ENCODE results near the gene THY1.
"Not testable (repeated sequence)": the region's sequence is repeated elsewhere in the genome, so short reads cannot be mapped to it uniquely, and the experiment has no call there.

THY1 gene

DNA sequence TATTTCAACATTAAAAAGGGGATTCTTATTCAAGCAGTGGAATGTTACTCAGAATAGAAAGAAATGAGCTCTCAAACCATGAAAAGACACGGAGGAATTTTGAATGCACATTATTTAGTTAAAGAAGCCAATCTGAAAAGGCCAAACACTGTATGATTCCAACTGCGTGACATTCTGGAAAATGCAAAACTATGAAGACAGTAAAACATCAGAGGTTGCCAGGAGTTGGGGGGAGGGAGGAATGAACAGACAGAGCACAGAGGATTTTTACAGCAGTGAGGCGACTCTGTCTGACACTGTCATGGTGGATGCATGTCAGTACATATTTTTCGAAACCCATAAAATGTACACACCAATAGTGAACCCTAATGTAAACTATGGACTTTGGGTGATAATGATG, 22.9 kb upstream of the THY1 start:
- DNase-seq (ENCODE audit: low read depth): no peak

GRCh38 chr11:119445379-119445778, 22.4 kb upstream of the THY1 start:
- no peak for DNase-seq (ENCODE audit: low read depth)

DNA sequence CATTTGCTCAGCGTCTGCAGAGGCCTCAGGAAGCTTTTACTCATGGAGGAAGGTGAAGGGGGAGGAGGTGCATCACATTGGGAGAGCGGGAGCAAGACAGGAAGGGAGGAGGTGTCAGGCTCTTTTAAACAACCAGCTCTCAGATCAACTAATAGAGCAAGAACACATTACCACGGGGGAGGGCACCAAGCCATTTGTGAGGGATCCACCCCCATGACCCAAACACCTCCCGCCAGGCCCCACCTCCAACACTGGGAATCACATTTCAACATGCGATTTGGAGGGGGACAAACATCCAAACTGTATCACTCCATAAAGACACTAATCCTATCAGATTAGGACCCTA, 18.9 kb upstream of the THY1 start:
- no peak for DNase-seq (ENCODE audit: low read depth)

DNA sequence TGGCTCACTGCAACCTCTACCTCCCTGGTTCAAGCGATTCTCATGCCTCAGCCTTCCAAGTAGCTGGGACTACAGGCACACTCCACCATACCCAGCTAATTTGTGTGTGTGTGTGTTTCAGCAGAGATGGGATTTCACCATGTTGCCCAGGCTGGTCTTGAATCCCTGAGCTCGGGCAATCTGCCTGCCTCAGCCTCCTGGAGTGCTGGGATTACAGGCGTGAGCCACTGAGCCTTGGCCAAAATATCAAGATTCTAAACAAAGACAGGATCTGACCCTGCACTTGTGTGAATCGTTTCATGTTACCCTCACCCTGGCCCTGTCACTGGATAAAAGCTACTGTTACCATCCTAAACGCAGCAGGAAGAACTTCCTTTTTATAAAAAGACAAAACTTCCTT, 15.6 kb upstream of the THY1 start:
- DNase-seq (ENCODE audit: low read depth): no peak

DNA sequence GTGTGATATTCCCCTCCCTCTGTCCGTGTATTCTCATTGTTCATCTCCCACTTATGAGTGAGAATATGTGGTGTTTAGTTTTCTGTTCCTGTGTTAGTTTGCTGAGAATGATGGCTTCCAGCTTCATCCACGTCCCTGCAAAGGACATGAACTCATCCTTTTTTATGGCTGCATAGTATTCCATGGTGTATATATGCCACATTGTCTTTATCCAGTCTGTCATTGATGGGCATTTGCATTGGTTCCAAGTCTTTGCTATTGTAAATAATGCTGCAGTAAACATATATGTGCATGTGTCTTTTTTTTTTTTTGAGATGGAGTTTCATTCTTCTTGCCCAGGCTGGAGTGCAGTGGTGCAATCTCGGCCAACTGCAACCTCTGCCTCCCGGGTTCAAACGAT, 14.5 kb upstream of the THY1 start:
- DNase-seq (ENCODE audit: low read depth): not testable (repeated sequence)

DNA sequence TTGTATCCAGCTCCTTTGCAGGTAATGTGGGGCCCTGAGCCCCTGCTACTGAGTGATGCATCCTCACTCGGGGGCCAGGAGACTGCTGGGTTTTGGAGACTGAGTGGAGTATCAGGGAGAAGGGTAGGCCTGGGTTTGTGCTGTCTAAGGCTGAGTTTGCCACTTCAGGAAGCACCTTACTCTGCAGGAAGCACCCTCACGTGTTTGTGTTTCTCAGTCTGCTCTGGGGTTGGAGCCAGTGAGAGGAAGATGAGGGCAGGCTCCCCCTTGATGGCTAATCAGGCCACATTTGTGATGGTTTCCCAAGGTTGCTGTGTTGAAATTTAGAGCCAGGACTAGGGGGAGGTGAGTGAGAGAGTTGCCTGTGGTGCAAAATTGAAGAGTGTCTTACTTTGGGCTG, 13.7 kb upstream of the THY1 start:
- no peak for DNase-seq (ENCODE audit: low read depth)

DNA sequence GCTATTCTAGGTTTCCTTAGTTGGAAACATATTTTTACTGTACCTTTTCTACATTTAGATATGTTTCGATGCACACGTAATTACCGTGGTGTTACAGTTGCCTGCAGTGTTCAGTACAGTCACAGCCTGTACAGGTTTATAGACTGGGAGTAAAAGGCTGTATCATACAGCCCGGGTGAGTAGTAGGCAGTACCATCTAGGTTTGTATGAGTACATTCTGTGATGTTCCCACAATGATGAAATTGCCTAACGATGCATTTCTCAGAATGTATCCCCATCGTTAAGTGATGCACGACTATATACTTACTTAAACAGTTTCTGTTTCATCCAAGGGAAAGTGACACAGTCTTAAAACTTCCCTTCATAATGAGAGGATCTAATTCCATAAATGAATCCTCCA, 13.1 kb upstream of the THY1 start:
- DNase-seq (ENCODE audit: low read depth): no peak

- DNase-seq (ENCODE audit: low read depth): no peak
Observed at GRCh38 chr11:119434591-119435330, 11.8 kb upstream of the THY1 start.

GRCh38 chr11:119433358-119433725, 10.4 kb upstream of the THY1 start:
- no peak for DNase-seq (ENCODE audit: low read depth)

GRCh38 chr11:119432484-119433357, 9.7 kb upstream of the THY1 start:
- DNase-seq (ENCODE audit: low read depth): no peak

GRCh38 chr11:119431523-119431922, 8.6 kb upstream of the THY1 start:
- no peak for DNase-seq (ENCODE audit: low read depth)

GRCh38 chr11:119427279-119427678, 4.3 kb upstream of the THY1 start:
- no peak for DNase-seq (ENCODE audit: low read depth)

DNA sequence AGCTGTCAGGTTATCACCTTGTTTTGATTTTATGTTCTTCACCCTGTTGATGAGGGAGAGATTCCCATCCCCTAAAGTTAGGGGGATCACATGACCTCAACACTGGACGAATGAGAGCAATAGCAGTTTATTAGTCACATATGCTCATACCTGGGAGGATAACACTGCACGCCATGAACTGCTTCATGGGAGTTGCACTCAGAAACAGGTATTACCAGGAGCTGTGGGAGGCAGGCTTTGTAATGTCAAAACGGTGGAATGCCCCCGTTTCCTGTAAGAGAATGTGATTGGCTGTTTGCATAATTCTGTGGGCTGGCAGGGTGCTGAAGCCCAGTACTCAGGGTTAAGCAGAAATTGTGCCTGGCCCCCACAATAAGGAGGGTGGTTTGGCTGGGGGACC, 3.2 kb upstream of the THY1 start:
- no peak for DNase-seq (ENCODE audit: low read depth)

DNA sequence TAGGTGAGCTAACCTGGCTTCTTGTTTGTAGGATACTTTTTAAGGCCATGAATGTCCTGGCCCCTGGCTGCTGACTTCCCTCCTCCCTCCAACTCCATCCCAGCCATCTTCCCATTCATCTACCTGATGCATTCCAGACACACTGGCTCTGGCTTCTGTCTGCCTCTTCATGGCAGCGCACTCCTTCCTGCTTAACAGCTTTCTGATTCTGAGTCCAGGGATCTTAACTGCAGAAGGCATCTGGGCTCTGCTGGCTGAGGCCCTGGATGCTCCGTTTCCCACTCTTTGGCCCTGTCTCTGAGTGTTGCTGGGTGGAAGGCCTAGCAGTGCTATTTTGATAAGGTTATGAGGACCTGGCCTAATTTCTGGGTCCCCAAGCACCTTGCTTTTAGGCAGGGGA, 1.8 kb upstream of the THY1 start:
- no peak for DNase-seq (ENCODE audit: low read depth)

DNA sequence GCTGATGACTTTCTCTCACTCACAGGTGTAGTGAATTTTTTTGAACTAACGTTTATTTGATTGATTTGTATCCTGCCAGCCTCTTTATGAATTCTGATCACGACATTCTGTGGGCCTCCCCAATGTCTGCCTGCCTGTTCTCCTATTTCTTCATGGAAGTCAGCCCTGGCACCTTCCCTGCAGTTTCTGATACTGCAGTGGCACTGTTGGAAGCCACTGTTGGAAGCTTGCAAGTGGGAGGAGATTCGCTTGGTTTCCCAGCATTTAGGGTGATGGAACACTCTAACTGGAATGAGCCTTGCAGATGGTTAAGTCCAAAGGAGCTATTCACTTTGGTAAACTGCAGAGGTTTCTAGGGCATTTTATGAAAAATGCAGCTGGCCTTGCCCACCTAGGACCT, 1.3 kb upstream of the THY1 start:
- no peak for DNase-seq (ENCODE audit: low read depth)

GRCh38 chr11:119423509-119424254, 710 bp upstream of the THY1 start:
- DNase-seq (ENCODE audit: low read depth): no peak

- no peak for DNase-seq (ENCODE audit: low read depth)
Observed at GRCh38 chr11:119421941-119422808, 797 bp downstream of the THY1 start.

DNA sequence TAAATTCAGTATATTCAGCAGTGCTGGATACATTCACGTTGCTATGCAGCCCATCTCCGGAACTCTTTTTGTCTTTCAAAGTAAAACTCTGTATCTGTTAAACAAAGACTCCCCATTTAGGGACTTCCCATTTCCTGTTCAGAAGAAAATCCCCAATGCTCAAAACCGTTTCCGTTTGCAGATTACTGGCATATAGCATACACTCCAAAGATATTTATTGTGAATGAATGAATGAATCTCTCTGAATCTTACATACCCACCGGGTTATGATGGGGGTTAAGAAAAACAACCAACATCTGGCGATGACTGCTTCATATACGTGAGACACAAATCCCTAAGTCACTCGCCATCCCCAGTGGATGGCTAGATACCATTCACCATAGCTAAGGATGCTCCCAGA, 1.6 kb downstream of the THY1 start:
- DNase-seq (ENCODE audit: low read depth): no peak

DNA sequence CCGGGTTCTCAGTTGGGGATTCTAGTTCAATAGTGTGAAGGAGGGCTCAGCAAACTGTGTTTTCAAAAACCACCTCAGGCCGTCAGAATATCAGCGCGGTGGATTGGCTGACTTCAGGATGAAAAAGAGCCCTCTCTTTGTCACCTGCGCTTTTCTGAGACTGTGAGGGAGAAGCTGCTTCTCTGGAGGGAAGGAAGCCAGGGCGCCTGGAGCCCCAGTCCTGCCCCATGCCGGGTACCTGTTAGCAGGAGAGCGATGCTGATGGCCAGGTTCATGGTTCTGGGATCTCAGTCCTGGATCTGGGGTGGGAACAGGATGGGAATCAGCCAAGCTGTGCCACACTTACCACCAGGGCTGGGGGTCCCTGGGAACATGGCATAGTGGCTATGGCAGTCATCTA, 2.3 kb downstream of the THY1 start:
- DNase-seq (ENCODE audit: low read depth): no peak

GRCh38 chr11:119419834-119420492, 3.0 kb downstream of the THY1 start:
- DNase-seq (ENCODE audit: low read depth): no peak

- no peak for DNase-seq (ENCODE audit: low read depth)
Observed at GRCh38 chr11:119419246-119419645, 3.7 kb downstream of the THY1 start.

Measured in CMK (cell line).